ENCODE results near the gene RAB20. TPM values are rescaled to one million over a fixed set of nuclear protein-coding genes. Genes with fewer than 3 reads are reported as not detected.

The RAB20 gene
- total and polyA plus RNA-seq, 2 of the 8 experiments (the other 6 are each of a cell fraction or from before 2014, with no cell fraction given) = 14.8 to 27.9 TPM

DNA sequence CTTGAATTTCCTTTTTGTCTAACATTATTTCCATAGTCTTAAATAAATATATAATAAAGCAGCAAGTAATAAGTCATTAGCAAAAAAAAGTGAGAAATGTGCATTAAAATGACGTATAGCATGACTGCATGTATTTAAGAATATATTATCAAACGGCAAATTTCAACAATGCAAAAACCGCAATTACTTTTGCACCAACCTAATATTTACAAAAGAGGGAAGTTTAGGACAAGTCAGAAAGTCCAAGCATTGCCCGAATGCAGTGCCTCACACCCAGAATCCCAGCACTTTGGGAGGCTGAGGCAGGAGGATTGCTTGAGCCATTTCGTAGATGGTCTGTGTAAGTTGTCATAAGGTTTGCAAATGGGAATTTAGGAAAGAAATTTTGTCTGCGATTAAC lies 43.6 kb upstream of the RAB20 start:
- Histone ChIP-seq H4K8ac (ENCODE audit: extremely low read depth, insufficient read depth, low read length) (no peak overlapping the region), H3K14ac (ENCODE audit: insufficient read length) (no peak overlapping the region), H2AFZ (ENCODE audit: low read length) (no peak overlapping the region), H2BK5ac (ENCODE audit: low read depth, low read length) (no peak overlapping the region), H3K4me1 (replicated peaks in 1 of 4; ENCODE audit: control insufficient read depth in 3 of 4, insufficient read depth in 4 of 4, low read length in 3 of 4) (peaks cover 0 to under 1% (median under 1%) of the 10 kb centered on the region in 4 experiments; a peak in 2 of 7 replicates), H3K4me3 (ENCODE audit: extremely low read depth in 1 of 4, insufficient read depth in 2 of 4, low read depth in 3 of 4, low read length in 4 of 4) (no peak overlapping the region), H3K9me3 (ENCODE audit: insufficient read depth in 2 of 2, low read depth in 1 of 2, low read length in 1 of 2) (peaks cover 0 to 2% of the 10 kb centered on the region in 2 experiments; a peak in 1 of 4 replicates), H3K9ac (replicated peaks in 1 of 4; ENCODE audit: extremely low read depth in 1 of 4, low read depth in 3 of 4, low read length in 3 of 4) (no peak overlapping the region), H3K79me2 (ENCODE audit: control insufficient read depth in 1 of 2, insufficient read depth in 2 of 2, low read length in 2 of 2) (no peaks in the 10 kb centered on the region), H2BK12ac (ENCODE audit: low read depth, low read length) (no peak overlapping the region), H3K18ac (ENCODE audit: extremely low read depth, low read length) (no peak overlapping the region), H3K23ac (ENCODE audit: insufficient read length) (no peak overlapping the region), H3K4ac (replicated peaks; ENCODE audit: insufficient read length, low read depth, low read length) (no peak overlapping the region), H2AK5ac (ENCODE audit: low read depth, low read length) (no peak overlapping the region), H3K36me3 (ENCODE audit: control insufficient read depth in 2 of 4, insufficient read depth in 4 of 4, low read length in 3 of 4) (no peaks in the 10 kb centered on the region), H4K5ac (ENCODE audit: insufficient read length, low read depth, low read length) (no peak overlapping the region), H3K27ac (ENCODE audit: low read depth, low read length) (no peak overlapping the region), H3K23me2 (ENCODE audit: low read depth, low read length) (peaks cover under 1% of the 10 kb centered on the region; the same call in 1 of the 2 replicates), H4K91ac (replicated peaks; ENCODE audit: insufficient read length, low read length) (no peak overlapping the region), H3K4me2 (ENCODE audit: insufficient read depth in 1 of 2, low read depth in 2 of 2, low read length in 2 of 2) (no peak overlapping the region), H2BK20ac (ENCODE audit: low read length) (no peak overlapping the region), H3K27me3 (replicated peaks in 1 of 4; ENCODE audit: control insufficient read depth in 3 of 4, extremely low read depth in 1 of 4, insufficient read depth in 3 of 4, low read length in 3 of 4) (no peaks in the 10 kb centered on the region), H3K79me1 (ENCODE audit: low read depth, low read length) (no peaks in the 10 kb centered on the region), H2BK15ac (ENCODE audit: low read length) (no peak overlapping the region), H3K56ac (replicated peaks; ENCODE audit: insufficient read length, low read depth, low read length) (no peak overlapping the region), H2BK120ac (replicated peaks; ENCODE audit: low read depth, low read length) (no peak overlapping the region), H4K20me1 (replicated peaks in 1 of 2; ENCODE audit: control insufficient read depth in 1 of 2, insufficient read depth in 2 of 2, low read length in 2 of 2) (no peaks in the 10 kb centered on the region)
- TF ChIP-seq TAF7 (optimal IDR thresholded peaks at IDR 0.05; ENCODE audit: borderline replicate concordance, low read depth, low read length) = no peak
- no peak for TF ChIP-seq SRF (IDR thresholded peaks at IDR 0.05; ENCODE audit: low read depth, low read length)
- TF ChIP-seq TEAD4 (IDR thresholded peaks at IDR 0.05; ENCODE audit: low read depth, low read length) = no peak
- no peak for TF ChIP-seq SIX5 (IDR thresholded peaks at IDR 0.05; ENCODE audit: low read depth, low read length)
- no peak for TF ChIP-seq FOSL1 (IDR thresholded peaks at IDR 0.05; ENCODE audit: insufficient read depth, low read depth, low read length)
- TF ChIP-seq CHD1 (IDR thresholded peaks at IDR 0.05; ENCODE audit: low read depth, low read length) = no peak
- no peak for TF ChIP-seq GTF2F1 (IDR thresholded peaks at IDR 0.05; ENCODE audit: borderline replicate concordance, low read depth, low read length)
- ChIA-PET CTCF (ENCODE audit: partially characterized antibody) (no interaction called here), POLR2A (ENCODE audit: partially characterized antibody) (interaction anchor here (1.0 kb wide), 1 partner anchor 361 kb away, joined by 3 read pairs; no protein-coding TSS in a partner anchor)
- DNase-seq (ENCODE audit: low read depth in 1 of 2, low spot score in 2 of 2) = no peak
- no peak for FAIRE-seq
- 91% methylated on average over 6 of the region's 6 CpGs; no CpG with 5 or more reads in 1 of the 2 experiments for WGBS, 2 experiments (ENCODE audit: extremely low coverage in 1 of 2, insufficient coverage in 1 of 2, insufficient read length in 1 of 2, insufficient replicate concordance in 2 of 2, low coverage in 1 of 2, low lambda C conversion rate in 2 of 2, missing lambda C conversion rate in 1 of 2)
